ENCODE data around the gene NR3C2. TPM values are rescaled to one million over a fixed set of nuclear protein-coding genes. Genes with fewer than 3 reads are reported as not detected.
A peak's percentile ranks its signal among the peaks of the same experiment; 100 is the strongest.

Gene NR3C2
- total RNA-seq, 1 donor from 2014 or later, result 2.5 TPM

GRCh38 chr4:148243837-148244236 is 198.4 kb downstream of the NR3C2 start:
- Mint-ChIP-seq H3K36me3 (ENCODE audit: low read depth, unreplicated experiment) (no peaks in the 10 kb centered on the region), H3K9me3 (ENCODE audit: unreplicated experiment) (no peaks in the 10 kb centered on the region), H3K27ac (ENCODE audit: unreplicated experiment) (no peak overlapping the region), H3K4me1 (ENCODE audit: low read depth, unreplicated experiment) (peaks cover 2% of the 10 kb centered on the region), H3K27me3 (ENCODE audit: low read depth, unreplicated experiment) (no peaks in the 10 kb centered on the region), H3K4me3 (ENCODE audit: unreplicated experiment) (no peak overlapping the region)
- Histone ChIP-seq H3K27me3 (ENCODE audit: insufficient read depth, low read length) (no peaks in the 10 kb centered on the region), H3K4me1 (ENCODE audit: insufficient read depth, low read length) (no peaks in the 10 kb centered on the region), H2AFZ (ENCODE audit: low read depth, low read length) (no peak overlapping the region), H3K27ac (ENCODE audit: low read depth, low read length) (no peak overlapping the region), H3K9ac (ENCODE audit: low read length) (no peak overlapping the region), H3K36me3 (ENCODE audit: insufficient read depth, low read length) (no peaks in the 10 kb centered on the region), H3K4me3 (ENCODE audit: insufficient read depth, low read depth, low read length) (no peak overlapping the region), H4K20me1 (ENCODE audit: insufficient read depth, low read length) (no peaks in the 10 kb centered on the region), H3K9me3 (ENCODE audit: insufficient read depth, low read depth, low read length) (no peaks in the 10 kb centered on the region), H3K4me2 (ENCODE audit: low read length) (no peak overlapping the region), H3K79me2 (ENCODE audit: insufficient read depth, low read length) (no peaks in the 10 kb centered on the region)
- DNase-seq (ENCODE audit: low read depth) (no peak), FAIRE-seq (no peak)
- TF ChIP-seq CTCF (IDR thresholded peaks at IDR 0.05; ENCODE audit: insufficient read depth, low read depth, low read length) (no peak), EZH2 (IDR thresholded peaks at IDR 0.05; ENCODE audit: insufficient read depth, low read length) (no peak)

GRCh38 chr4:148240241-148240640 is 202.0 kb downstream of the NR3C2 start:
- no peaks in the 10 kb centered on the region for H3K27me3 ChIP-seq (ENCODE audit: insufficient read depth, low read length)
- no peak overlapping the region for H3K9ac ChIP-seq (ENCODE audit: low read length)
- peaks cover 3% of the 10 kb centered on the region for H3K4me1 Mint-ChIP-seq (ENCODE audit: low read depth, unreplicated experiment)
- FAIRE-seq, result no peak
- no peaks in the 10 kb centered on the region for H3K79me2 ChIP-seq (ENCODE audit: insufficient read depth, low read length)
- H3K9me3 ChIP-seq (ENCODE audit: insufficient read depth, low read depth, low read length), result no peaks in the 10 kb centered on the region
- TF ChIP-seq EZH2 (IDR thresholded peaks at IDR 0.05; ENCODE audit: insufficient read depth, low read length) (no peak), CTCF (IDR thresholded peaks at IDR 0.05; ENCODE audit: insufficient read depth, low read depth, low read length) (no peak)
- H3K4me2 ChIP-seq (ENCODE audit: low read length), result no peak overlapping the region
- H3K4me3 ChIP-seq (ENCODE audit: insufficient read depth, low read depth, low read length), result no peak overlapping the region
- H3K27me3 Mint-ChIP-seq (ENCODE audit: low read depth, unreplicated experiment), result no peaks in the 10 kb centered on the region
- H3K27ac ChIP-seq (ENCODE audit: low read depth, low read length), result no peak overlapping the region
- DNase-seq (ENCODE audit: low read depth), result no peak
- no peaks in the 10 kb centered on the region for H3K36me3 Mint-ChIP-seq (ENCODE audit: low read depth, unreplicated experiment)
- no peak overlapping the region for H2AFZ ChIP-seq (ENCODE audit: low read depth, low read length)
- H4K20me1 ChIP-seq (ENCODE audit: insufficient read depth, low read length), result no peaks in the 10 kb centered on the region
- H3K27ac Mint-ChIP-seq (ENCODE audit: unreplicated experiment), result peak overlapping the region; percentile 64
- no peak overlapping the region for H3K4me3 Mint-ChIP-seq (ENCODE audit: unreplicated experiment)
- no peaks in the 10 kb centered on the region for H3K4me1 ChIP-seq (ENCODE audit: insufficient read depth, low read length)
- H3K9me3 Mint-ChIP-seq (ENCODE audit: unreplicated experiment), result no peaks in the 10 kb centered on the region
- no peaks in the 10 kb centered on the region for H3K36me3 ChIP-seq (ENCODE audit: insufficient read depth, low read length)

GRCh38 chr4:148239494-148239985 is 202.7 kb downstream of the NR3C2 start:
- Histone ChIP-seq H3K9me3 (ENCODE audit: insufficient read depth, low read depth, low read length) (no peaks in the 10 kb centered on the region), H4K20me1 (ENCODE audit: insufficient read depth, low read length) (no peaks in the 10 kb centered on the region), H3K9ac (ENCODE audit: low read length) (no peak overlapping the region), H3K36me3 (ENCODE audit: insufficient read depth, low read length) (no peaks in the 10 kb centered on the region), H3K4me3 (ENCODE audit: insufficient read depth, low read depth, low read length) (no peak overlapping the region), H2AFZ (ENCODE audit: low read depth, low read length) (no peak overlapping the region), H3K27me3 (ENCODE audit: insufficient read depth, low read length) (no peaks in the 10 kb centered on the region), H3K4me2 (ENCODE audit: low read length) (no peak overlapping the region), H3K4me1 (ENCODE audit: insufficient read depth, low read length) (no peaks in the 10 kb centered on the region), H3K27ac (ENCODE audit: low read depth, low read length) (no peak overlapping the region), H3K79me2 (ENCODE audit: insufficient read depth, low read length) (no peaks in the 10 kb centered on the region)
- FAIRE-seq (no peak), DNase-seq (ENCODE audit: low read depth) (no peak)
- Mint-ChIP-seq H3K27ac (ENCODE audit: unreplicated experiment) (no peak overlapping the region), H3K4me3 (ENCODE audit: unreplicated experiment) (no peak overlapping the region), H3K4me1 (ENCODE audit: low read depth, unreplicated experiment) (peaks cover 3% of the 10 kb centered on the region), H3K27me3 (ENCODE audit: low read depth, unreplicated experiment) (no peaks in the 10 kb centered on the region), H3K9me3 (ENCODE audit: unreplicated experiment) (no peaks in the 10 kb centered on the region), H3K36me3 (ENCODE audit: low read depth, unreplicated experiment) (no peaks in the 10 kb centered on the region)
- no peak for TF ChIP-seq EZH2 (IDR thresholded peaks at IDR 0.05; ENCODE audit: insufficient read depth, low read length)
- TF ChIP-seq CTCF (IDR thresholded peaks at IDR 0.05; ENCODE audit: insufficient read depth, low read depth, low read length), result no peak
